GM12892 (cell line): Measurements from ENCODE around the gene SLC38A9.

Source experiments
- POLR2A ChIP-seq: IDR thresholded peaks from 2 replicates; pipeline ENCODE4 v1.6.1; 2011; ENCODE audit warnings: low read depth, low read length, control low read depth
- POLR2AphosphoS5 ChIP-seq: IDR thresholded peaks from 2 replicates; pipeline ENCODE4 v1.6.1; 2011; ENCODE audit warnings: low read depth, low read length, control low read depth

DNA sequence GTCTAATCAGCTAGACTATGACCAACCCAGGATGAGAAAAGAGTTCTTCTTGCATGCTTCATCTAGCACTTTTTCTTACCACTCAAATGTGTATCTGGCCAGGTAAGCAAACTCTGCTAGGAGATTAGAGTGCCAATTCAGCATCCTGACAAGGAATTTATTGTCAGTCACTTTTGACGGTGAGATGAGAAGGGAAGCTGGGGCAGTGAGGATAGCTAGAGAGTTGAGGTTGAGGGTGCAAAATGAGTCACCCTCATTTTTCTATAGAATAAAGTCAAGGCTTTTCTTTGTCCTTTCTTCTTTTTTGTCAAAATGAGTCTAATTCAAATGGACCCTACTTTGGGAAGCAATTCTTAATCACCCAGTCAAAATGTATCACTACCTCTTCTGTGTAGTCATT, 102.7 kb downstream of the SLC38A9 start:
- no peak for TF ChIP-seq POLR2AphosphoS5
- TF ChIP-seq POLR2A = no peak
